Cerebellar cortex (tissue), 1 donor: ENCODE results near the gene AP5Z1.

Experiments
- DNase-seq: peaks from one replicate; pipeline ENCODE4 v3.0.0-alpha.2; 2015; ENCODE audit warnings: low spot score

Gene AP5Z1

DNA sequence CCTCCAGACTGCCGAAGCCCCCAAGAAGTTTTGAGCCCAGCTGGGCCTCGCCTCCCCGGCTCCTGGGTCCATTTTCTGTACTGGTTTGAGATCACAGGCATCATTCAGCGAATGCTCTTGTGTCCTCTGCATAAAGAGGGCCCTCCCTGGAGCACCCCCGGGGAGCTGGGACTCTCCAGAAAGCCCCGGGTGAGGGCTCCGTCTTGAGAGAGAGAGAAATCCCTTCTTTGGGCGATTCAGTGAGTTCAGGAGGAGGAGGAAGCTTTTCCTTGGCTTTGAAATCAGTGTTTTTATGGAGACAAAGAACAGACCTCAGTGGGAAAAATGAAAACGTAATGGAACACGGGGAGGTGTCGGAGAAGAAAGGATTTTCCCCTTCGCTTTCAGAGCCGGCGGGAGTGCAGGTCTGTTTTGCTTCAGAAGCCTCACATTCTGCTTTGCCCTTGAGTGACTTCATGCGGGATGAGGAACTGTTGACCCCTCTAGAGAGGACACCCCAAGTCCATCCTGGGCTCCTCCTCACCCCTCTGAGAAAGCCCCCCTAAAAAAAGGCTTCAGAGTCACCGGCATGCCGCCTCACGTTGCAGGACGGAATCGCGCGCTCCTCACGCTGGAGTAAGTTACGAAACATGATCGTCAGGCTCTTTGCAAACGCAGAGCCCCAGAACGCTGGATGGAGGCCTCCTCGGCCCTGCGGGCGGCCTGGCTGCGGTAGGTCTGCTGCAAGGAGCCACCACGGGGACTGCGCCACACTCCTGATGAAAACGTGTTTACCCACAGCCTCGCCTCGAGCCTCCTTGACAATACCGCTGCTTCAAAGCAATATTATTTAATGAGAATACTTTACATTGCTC, 8.5 kb upstream of the AP5Z1 start:
- no peak for DNase-seq

DNA sequence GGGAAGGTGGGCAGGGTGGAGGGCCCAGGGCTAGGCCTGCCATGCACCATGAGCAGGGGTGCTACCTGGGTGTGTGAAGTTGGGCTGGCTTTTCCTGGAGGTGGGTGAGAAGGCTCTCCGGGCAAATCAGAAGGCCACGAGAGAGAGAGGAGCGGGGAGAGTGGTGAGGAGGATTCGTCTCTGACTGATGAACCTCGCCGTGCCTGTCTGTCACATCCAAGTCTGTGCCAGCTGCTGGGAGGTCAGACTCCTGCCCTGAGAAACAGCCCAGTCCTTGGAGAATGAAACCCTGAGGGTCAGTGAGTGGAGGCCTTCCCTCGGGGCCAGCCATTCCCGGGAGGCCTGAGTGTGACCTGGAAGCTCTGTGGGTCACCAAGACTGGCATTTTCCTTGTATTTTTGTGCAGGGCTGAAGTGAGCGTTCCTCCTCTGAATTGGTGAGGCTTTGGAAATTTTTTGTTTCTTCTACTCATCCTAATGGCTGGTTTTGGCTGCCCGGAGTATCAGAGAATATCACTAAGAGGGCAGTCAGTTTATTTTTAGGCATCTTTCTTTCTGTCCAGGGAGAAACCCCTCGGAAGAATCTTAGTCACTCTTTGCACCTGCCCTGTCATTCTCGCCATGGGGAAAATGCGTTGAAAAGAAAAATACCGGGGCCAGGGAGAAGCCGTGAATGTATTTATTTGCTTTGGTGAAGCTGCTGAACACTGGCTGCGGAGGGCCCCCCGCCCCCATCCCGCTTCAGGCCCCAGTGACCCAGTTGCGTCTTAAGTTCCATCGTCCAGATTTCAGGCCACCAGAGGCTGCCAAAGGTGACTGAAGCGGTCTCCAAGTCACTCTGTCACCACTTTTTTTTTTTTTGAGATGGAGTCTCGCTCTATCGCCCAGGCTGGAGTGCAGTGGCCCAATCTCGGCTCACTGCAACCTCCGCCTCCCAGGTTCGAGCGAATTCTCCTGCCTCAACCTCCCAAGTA, 6.5 kb upstream of the AP5Z1 start:
- no peak for DNase-seq

DNA sequence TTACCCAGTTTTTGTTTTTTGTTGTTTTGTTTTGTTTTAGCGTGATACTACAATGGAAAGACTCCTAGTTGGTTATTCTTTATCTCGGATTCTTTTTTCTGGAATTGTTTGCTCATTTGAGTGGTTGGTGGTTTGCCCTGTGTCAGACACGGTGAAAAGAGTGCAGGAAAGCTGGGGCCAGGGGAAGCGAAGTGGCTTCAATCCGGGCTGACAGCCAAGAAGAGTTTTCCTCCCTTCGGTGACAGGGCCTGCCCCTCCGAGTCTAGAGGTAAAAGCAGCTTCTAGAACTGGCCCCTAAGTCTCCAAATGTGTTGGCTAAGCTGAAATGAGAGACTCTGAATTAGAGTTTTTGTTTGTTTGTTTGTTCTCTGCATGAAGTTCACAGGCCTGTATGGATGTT, 5.7 kb upstream of the AP5Z1 start:
- DNase-seq = no peak

DNA sequence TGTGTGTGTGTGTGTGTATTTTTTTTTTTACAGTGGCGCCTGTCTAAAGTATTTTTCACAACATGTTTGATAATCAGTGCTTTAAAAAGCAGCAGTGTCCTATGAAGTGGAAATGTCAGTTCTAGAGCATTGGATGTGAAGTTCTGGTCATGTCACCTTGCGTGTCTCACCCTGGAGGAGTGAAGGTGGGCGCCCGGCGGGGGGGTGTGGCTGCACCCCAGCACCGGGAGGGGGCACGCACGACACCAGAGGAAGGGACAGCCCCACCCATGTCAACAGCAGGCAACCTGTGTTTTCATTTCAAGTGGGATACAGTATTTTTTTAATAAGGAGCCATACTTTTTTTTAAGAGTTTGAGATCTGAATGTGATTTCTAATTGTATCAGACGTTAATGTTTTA, 4.5 kb upstream of the AP5Z1 start:
- no peak for DNase-seq

DNA sequence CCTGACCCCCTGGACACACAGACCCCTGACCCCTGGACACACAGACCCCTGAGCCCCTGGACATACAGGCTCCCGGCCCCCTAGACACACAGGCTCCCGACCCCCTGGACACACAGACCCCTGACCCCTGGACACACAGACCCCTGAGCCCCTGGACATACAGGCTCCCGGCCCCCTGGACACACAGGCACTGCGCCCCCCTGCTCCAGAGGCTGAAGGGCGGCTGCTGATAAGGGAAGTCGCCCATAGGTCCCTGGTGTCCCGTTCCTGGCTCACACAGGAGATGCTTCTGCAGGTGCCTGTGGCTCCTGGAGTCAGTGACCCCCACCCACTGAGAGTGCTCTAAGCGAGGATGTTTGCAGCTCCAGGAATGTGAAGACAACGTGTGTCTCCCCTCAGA, 3.7 kb upstream of the AP5Z1 start:
- no peak for DNase-seq

DNA sequence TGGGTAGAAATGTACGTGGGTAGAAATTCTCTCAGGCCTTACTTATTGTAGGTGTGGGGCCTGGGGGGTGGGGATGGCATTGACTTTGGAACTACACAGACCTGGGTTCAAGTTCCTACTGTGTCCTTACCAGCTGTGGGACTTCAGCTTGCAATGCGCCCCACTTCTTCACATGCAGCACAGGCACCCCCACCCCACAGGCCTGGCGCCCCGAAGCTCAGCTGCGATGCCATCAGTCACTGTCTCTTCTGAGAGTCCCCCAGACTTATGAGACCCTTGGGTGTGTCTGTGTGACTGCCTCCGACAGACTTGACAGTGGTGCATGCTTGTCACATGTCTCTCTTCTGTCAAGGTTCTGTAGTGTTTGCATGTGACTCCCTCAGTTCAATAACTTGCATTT, 3.1 kb upstream of the AP5Z1 start:
- DNase-seq = no peak

DNA sequence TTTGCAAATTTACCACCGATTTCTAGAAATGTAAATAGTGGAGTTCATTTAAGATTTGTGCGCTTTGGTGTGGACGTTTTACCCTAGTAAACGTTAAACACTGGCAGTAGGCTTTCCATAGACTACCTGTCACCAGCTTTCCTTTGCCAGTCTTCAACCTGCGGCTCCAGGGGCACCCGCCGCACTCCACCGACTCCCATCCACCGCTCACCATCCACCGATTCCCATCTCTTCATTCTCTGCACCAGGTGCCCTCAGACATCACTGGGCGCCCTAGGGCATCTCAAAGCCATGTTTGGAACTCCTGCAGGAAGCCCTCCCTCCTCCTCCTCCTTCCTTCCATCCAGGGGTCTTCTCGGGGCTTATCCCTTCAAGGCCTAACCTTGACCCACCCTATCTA, 1.4 kb upstream of the AP5Z1 start:
- no peak for DNase-seq

DNA sequence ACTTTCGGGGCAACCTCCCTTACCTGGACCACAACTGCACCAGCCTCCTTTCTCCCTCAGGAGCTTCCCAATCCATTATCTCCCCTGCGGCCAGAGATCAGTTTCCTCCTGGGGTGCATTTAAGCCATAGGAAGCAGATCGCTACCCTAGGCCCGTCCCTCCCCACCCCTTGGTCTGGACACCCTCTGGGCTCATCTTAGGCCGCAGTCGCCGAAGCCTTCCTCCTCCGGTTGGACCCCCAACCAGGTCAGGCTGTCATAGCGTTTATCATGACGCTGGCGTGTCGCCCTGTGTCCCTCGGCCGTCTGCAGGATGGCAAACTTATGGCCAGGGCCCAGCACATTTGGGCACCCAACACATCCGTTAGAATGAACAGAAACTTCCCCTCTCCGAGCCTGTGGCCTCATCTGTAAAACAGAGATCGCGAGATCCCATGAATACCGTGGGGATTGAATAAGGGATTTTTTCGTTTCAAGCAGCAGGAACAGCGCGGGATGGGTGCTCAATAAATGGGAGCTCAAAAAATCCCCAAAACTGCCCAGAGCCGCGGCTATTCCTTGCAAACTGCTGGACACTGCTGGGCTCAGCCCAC, 669 bp upstream of the AP5Z1 start:
- DNase-seq = no peak

DNA sequence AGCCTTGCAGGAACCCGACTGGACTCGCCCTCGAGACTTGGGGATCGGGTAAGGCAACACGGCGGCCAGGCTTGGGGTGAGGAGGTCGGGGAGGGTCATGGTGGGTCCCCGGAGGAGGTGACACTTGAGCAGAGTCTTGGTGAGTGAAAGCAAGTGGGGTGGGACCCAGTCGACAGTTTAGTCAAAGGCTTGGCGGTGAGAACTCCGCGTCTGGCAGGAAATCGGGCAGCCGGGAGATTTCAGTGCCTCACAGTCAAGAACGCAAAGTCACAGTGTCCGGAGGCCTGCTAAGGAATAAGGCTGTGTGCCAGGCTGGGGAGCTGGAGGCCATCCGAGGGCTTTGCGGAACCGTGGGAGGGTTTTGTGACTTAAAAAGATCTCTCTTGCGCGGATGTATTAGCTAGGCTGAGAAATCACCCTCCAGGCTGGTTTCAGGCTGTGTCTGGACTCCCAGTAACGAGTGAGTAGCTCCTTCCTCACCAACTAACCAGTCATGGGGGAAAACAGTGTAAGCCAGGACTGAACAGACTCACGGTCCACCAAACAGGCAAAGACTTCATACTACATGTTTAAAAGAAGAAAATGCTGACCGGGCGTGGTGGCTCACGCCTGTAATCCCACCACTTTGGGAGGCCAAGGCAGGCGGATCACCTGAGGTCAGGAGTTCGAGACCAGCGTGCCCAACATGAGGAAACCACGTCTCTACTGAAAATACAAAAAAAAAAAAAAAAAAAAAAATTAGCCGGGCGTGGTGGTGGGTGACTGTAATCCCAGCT, 613 bp downstream of the AP5Z1 start:
- DNase-seq = no peak

DNA sequence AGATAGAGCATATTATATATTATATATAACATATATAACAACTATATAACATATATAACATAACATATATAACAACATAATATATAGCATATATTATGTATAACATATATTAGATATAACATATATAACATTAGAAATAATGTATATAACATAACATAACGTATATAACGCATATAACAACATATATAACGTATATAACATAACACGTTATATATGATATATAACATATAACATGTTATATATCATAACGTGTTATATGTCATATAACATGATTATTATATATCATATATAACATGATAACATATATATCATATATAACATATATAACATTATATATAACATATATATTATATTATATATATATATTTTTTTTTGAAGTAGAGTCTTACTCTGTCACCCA, 3.7 kb downstream of the AP5Z1 start:
- no peak for DNase-seq

DNA sequence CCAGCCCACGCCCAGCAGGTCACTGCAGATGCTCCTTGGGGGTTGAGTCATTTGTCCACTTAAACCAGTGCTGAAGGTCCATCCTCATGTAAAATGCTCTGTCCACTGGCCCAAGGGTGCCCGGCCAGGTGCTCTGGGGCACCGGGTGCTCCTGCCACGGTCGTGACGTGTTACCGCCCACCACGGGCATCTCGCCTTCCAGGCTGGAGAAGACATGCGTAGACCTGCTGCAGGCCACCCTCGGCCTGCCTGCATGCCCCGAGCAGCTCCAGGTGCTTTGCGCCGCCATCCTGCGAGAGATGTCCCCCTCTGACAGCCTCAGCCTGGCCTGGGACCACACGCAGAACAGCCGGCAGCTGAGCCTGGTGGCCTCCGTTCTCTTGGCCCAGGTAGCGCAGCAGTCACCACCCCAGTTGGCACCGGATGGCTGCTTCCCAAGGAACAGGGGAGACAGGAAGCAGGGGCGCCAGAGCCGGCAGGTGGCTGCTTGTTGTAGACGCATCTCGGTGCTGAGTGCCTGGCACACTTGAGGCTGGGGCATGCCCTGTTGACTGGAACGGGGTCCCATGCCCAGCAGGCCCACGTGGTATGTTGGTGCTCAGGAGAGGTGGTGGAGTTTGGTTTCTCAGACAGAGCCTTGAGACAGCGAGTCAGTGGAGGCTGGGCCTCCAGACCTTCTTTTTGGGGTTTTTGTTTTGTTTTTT, 6.1 kb downstream of the AP5Z1 start:
- no peak for DNase-seq

DNA sequence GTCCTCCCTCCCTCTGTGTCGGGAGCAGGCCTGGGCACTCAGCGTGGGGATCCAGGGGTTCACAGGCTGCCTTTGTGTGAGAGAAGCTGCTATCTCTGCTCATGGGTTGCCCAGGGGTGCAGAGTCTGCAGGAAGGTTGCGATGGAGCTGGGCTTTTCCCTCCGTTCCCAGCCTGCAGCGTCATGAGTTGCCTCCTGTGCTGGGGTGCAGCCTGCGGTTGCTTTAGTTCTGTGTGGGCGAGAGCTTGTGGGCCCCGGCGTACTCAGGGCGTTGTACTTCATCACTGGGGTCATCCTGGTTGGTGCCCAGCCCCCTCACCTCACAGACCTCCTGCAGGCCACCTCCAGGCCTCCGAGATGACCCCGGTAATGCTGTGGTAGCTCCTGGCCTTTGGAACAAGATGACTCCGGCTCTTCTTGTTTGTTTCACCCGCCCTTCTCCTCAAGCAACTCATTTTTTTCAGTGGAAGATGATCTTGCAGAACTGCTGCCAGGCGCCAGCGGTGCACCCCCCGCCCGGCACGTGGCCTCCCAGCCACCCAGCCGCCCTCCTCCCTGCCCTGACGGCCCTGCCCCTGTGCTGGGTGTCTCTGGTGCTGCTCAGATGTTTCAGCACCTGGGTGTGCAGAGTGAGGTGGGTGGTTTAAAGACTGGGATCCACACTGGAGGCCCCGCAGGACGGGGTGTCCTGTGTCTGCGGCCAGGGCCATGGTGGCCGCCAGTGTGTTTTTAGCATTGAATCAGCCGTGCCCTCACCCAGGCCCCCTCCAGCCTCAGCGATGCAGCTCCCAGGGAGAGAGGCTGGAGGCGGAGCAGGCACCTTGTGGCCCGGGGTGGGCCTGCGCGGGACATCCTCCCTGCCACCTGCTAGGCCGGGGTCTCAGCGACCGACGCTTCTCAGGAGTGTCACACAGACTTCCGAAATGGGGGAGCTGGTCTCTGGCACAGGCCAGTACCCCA, 7.2 kb downstream of the AP5Z1 start:
- no peak for DNase-seq

DNA sequence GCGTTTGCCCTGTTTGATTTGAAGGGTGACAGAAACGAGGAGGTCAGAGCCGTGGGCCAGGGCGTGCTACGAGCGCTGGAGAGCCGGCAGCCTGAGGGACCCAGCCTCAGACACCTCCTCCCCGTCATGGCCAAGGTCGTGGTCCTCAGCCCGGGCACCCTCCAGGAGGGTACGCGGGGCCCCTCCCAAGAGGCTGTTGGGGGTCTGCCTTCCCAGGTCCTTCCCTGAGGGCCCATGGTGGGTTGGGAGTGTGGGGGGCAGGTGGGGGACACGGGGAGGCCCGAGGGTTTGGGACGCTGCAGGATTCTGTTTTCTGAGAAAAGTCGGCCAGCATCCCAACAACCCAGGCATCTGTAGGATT, 7.8 kb downstream of the AP5Z1 start:
- no peak for DNase-seq

DNA sequence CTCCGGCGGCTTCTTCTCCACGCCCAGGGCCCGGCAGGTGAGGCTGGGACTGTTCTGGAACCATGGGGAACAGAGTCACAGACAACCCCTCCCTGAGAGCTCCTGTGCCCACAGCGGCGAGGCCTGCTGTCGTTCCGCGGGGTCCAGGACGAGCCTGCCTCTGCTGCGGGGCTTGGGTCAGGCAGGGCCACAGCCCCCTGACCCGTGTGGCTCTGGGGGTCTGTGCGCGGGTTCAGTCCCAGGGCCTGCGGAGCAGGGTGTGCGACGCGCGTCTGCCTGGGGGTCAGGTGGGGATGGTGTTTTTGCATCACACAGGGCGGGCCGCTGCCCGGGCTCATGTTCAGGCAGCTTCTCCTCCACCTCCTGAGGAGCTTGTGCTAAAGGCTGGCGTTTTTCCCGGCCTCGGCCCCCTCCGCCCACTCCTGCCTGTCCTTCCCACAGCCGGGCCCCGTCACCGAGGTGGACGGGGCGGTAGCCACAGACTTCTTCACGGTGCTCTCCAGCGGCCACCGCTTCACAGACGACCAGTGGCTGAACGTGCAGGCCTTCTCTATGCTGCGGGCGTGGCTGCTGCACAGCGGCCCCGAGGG, 8.4 kb downstream of the AP5Z1 start:
- no peak for DNase-seq

DNA sequence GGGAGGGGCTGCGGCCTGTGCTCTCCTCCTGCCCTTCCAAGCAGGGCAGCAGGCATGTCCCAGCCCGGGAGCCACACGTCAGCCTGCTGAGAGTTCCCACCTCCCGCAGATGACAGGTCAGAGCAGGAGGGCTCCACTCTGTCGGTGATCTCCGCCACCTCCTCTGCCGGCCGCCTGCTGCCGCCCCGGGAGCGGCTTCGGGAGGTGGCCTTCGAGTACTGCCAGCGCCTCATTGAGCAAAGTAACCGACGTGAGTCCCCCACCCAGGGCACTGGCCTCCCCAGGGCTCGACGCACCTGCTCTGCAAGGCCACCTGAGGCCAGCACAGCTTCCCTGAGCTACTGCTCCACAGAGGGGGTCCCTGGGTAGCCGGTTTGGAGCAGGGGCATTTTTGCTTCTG, 9.4 kb downstream of the AP5Z1 start:
- DNase-seq = no peak

DNA sequence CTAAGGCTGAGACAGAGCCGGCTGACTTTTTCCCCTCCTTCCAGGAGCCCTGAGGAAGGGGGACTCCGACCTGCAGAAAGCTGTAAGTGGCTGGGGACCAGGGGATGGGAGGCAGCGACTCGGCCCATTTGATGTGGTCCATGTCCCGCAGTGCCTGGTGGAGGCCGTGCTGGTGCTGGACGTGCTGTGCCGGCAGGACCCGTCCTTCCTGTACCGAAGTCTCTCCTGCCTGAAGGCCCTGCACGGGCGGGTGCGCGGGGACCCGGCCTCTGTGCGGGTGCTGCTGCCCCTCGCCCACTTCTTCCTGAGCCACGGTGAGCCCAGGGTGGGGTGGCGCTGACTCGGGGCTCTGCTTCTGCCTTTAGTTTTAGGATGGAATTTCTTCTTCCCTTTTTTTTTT, 9.9 kb downstream of the AP5Z1 start:
- no peak for DNase-seq

DNA sequence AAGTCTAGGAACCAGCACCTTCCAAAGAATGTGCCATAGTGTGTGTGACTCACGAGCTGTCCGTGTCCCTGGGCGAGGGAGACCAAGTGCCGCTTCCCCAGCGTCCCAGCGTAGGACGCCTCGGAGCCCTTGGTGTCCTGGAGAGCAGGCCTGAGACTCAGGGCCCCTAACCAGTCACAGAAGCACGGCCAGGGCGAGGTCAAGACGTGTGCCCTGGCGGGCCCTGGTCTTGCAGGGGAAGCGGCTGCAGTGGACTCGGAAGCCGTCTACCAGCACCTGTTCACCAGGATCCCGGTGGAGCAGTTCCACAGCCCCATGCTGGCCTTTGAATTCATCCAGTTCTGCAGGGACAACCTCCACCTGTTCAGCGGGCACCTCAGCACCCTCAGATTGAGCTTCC, 10.6 kb downstream of the AP5Z1 start:
- DNase-seq = no peak

DNA sequence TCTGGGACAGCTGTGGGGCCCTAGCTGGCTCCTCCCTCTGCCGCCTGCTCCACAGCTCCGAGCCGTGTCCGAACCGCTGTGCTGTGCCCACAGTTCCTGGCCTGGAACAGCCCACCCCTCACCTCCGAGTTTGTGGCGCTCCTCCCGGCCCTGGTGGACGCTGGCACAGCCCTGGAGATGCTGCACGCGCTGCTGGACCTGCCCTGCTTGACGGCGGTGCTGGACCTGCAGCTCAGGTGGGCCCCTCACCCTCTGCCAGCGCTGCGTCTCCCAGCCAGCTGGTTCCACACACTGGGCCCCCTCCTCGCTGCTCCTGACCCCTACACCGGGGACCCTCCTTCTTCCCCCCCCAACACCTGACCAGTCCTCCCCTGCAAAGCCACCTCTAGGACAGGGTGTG, 12.1 kb downstream of the AP5Z1 start:
- no peak for DNase-seq

DNA sequence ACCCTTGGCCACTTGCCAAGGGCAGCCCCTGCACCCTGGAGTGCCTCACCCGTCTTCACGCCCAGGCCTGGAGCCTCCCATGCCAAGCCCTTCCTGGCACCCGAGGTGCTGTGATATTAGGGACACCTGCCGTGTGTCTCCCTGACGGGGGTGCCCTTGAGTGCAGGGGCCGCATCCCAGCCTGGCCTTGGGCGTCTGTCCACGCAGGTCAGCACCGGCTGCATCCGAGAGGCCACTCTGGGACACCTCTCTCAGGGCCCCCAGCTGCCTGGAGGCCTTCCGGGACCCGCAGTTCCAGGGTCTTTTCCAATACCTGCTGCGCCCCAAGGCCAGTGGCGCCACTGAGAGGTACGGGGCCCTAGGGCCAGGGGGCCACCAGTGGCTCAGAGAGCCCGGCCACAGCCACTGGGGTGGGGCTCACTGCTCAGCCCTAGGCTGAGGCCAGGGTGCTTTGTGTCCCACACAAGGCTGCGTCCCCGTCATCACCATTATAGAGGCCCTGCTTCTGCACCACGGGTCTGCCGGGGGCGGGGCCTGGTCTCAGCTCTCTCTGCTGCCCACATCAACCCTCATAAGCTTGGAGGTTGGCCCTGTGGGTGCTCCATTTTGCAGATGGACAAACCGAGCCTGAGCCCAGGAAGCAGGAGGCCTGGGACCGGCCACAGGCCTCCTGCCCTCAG, 12.7 kb downstream of the AP5Z1 start:
- DNase-seq = no peak
